ENCODE data around the gene ATE1. TPM values are rescaled to one million over a fixed set of nuclear protein-coding genes. Genes with fewer than 3 reads are reported as not detected.
A peak's percentile ranks its signal among the peaks of the same experiment; 100 is the strongest.

ATE1 gene
- total and polyA plus RNA-seq, 2 experiments from 2014 or later = 16.9 to 48.9 TPM

DNA sequence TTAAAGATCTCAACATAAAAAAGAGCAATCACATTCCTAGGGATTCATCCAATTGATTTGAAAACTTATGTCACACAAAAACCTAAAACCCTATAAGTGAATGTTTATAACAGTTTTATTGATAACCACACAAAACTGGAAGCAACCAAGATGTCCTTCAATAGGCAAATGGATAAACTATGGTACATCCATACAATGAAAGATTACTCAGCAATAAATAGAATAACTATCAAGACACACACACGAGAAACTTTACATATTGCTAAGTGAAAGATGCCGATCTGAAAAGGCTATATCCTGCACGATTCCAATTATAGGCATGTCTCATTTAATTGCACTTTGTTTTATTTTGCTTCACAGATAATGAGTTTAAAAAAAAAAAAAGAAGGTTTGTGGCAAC, 83.3 kb downstream of the ATE1 start:
- H3K27ac ChIP-seq = no peak overlapping the region
- H3K4me2 ChIP-seq = no peak overlapping the region
- H3K36me3 ChIP-seq (replicated peaks; ENCODE audit: insufficient read depth, low read depth) = no peaks in the 10 kb centered on the region
- no peaks in the 10 kb centered on the region for H4K20me1 ChIP-seq (ENCODE audit: insufficient read depth, poor library complexity, severe bottlenecking)
- peaks cover 10% of the 10 kb centered on the region for H3K4me1 ChIP-seq (ENCODE audit: insufficient read depth)
- no peak for DNase-seq (ENCODE audit: low spot score)
- WGBS (ENCODE audit: low lambda C conversion rate, missing lambda C conversion rate) = 67% methylated on average over 3 of the region's 3 CpGs
- TF ChIP-seq EZH2 (IDR thresholded peaks at IDR 0.05; ENCODE audit: borderline replicate concordance) (no peak), EZH2phosphoT487 (IDR thresholded peaks at IDR 0.05; ENCODE audit: low read depth, severe bottlenecking, unreplicated experiment) (no peak), CTCF (IDR thresholded peaks at IDR 0.05; ENCODE audit: poor library complexity) (no peak)
- no peaks in the 10 kb centered on the region for H3K9me2 ChIP-seq (replicated peaks; ENCODE audit: insufficient read depth)
- H3K9me3 ChIP-seq (ENCODE audit: low read depth) = no peaks in the 10 kb centered on the region
- H3K27me3 ChIP-seq = no peaks in the 10 kb centered on the region
- no peak overlapping the region for H3K4me3 ChIP-seq
- H3K79me2 ChIP-seq = peaks cover 4% of the 10 kb centered on the region
- H2AFZ ChIP-seq = no peak overlapping the region

DNA sequence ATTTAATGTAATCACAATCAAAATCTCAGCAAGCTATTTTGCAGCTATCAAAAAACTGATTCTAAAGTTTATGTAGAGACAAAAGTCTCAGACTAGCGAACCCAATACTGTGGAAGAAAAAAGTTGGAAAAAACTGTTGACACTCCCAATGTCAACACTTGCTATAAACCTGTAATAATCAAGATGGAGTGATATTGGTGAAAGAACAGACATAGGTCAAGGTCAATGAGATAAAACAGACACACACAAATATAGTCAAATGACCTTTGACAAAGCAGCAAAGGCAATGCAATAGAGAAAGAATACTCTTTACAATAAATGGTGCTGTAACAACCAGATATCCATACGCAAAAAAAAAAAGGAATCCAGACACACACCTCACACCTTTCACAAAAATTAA, 84.5 kb downstream of the ATE1 start:
- Histone ChIP-seq H3K27ac (no peak overlapping the region), H3K4me3 (no peak overlapping the region), H3K36me3 (replicated peaks; ENCODE audit: insufficient read depth, low read depth) (no peaks in the 10 kb centered on the region), H3K9me3 (ENCODE audit: low read depth) (no peaks in the 10 kb centered on the region), H3K9me2 (replicated peaks; ENCODE audit: insufficient read depth) (no peaks in the 10 kb centered on the region), H3K79me2 (peaks cover 8% of the 10 kb centered on the region), H3K4me1 (ENCODE audit: insufficient read depth) (peaks cover 10% of the 10 kb centered on the region), H4K20me1 (ENCODE audit: insufficient read depth, poor library complexity, severe bottlenecking) (no peaks in the 10 kb centered on the region), H3K4me2 (no peak overlapping the region), H2AFZ (no peak overlapping the region), H3K27me3 (no peaks in the 10 kb centered on the region)
- WGBS (ENCODE audit: low lambda C conversion rate, missing lambda C conversion rate) = 69% methylated on average over 2 of the region's 2 CpGs
- DNase-seq (ENCODE audit: low spot score) = no peak
- TF ChIP-seq EZH2phosphoT487 (IDR thresholded peaks at IDR 0.05; ENCODE audit: low read depth, severe bottlenecking, unreplicated experiment) (no peak), CTCF (IDR thresholded peaks at IDR 0.05; ENCODE audit: poor library complexity) (no peak), EZH2 (IDR thresholded peaks at IDR 0.05; ENCODE audit: borderline replicate concordance) (no peak)

- Histone ChIP-seq H3K9me2 (replicated peaks; ENCODE audit: insufficient read depth) (no peaks in the 10 kb centered on the region), H3K79me2 (peaks cover 8% of the 10 kb centered on the region), H2AFZ (no peak overlapping the region), H3K4me3 (no peak overlapping the region), H3K27ac (peak overlapping the region; percentile 3), H3K27me3 (no peaks in the 10 kb centered on the region), H3K4me2 (no peak overlapping the region), H3K36me3 (replicated peaks; ENCODE audit: insufficient read depth, low read depth) (no peaks in the 10 kb centered on the region), H3K9me3 (ENCODE audit: low read depth) (no peaks in the 10 kb centered on the region), H3K4me1 (ENCODE audit: insufficient read depth) (peaks cover 10% of the 10 kb centered on the region), H4K20me1 (ENCODE audit: insufficient read depth, poor library complexity, severe bottlenecking) (no peaks in the 10 kb centered on the region)
- TF ChIP-seq EZH2phosphoT487 (IDR thresholded peaks at IDR 0.05; ENCODE audit: low read depth, severe bottlenecking, unreplicated experiment) (no peak), CTCF (IDR thresholded peaks at IDR 0.05; ENCODE audit: poor library complexity) (no peak), EZH2 (IDR thresholded peaks at IDR 0.05; ENCODE audit: borderline replicate concordance) (no peak)
- no peak for DNase-seq (ENCODE audit: low spot score)
These were observed 86.0 kb downstream of the ATE1 start for GRCh38 chr10:121841862-121842261.

GRCh38 chr10:121838931-121839330, 88.9 kb downstream of the ATE1 start:
- Histone ChIP-seq H3K79me2 (peaks cover 8% of the 10 kb centered on the region), H3K9me3 (ENCODE audit: low read depth) (no peaks in the 10 kb centered on the region), H3K27me3 (no peaks in the 10 kb centered on the region), H3K4me2 (no peak overlapping the region), H4K20me1 (ENCODE audit: insufficient read depth, poor library complexity, severe bottlenecking) (no peaks in the 10 kb centered on the region), H3K36me3 (replicated peaks; ENCODE audit: insufficient read depth, low read depth) (no peaks in the 10 kb centered on the region), H2AFZ (no peak overlapping the region), H3K4me3 (no peak overlapping the region), H3K4me1 (ENCODE audit: insufficient read depth) (peaks cover 16% of the 10 kb centered on the region), H3K9me2 (replicated peaks; ENCODE audit: insufficient read depth) (no peaks in the 10 kb centered on the region), H3K27ac (no peak overlapping the region)
- TF ChIP-seq EZH2 (IDR thresholded peaks at IDR 0.05; ENCODE audit: borderline replicate concordance) (no peak), CTCF (IDR thresholded peaks at IDR 0.05; ENCODE audit: poor library complexity) (no peak), EZH2phosphoT487 (IDR thresholded peaks at IDR 0.05; ENCODE audit: low read depth, severe bottlenecking, unreplicated experiment) (no peak)
- no peak for DNase-seq (ENCODE audit: low spot score)
- WGBS (ENCODE audit: low lambda C conversion rate, missing lambda C conversion rate) = 82% methylated on average over 4 of the region's 4 CpGs

All from hepatocyte (in vitro differentiated cells).